GM19455 (cell line): ENCODE data around the gene RANBP2.

Source experiments
- ATAC-seq: cut with Tn5 transposase; IDR thresholded peaks from one replicate; pipeline ENCODE4 v1.9.1; 2021; ENCODE audit not compliant: unreplicated experiment

The RANBP2 gene

DNA sequence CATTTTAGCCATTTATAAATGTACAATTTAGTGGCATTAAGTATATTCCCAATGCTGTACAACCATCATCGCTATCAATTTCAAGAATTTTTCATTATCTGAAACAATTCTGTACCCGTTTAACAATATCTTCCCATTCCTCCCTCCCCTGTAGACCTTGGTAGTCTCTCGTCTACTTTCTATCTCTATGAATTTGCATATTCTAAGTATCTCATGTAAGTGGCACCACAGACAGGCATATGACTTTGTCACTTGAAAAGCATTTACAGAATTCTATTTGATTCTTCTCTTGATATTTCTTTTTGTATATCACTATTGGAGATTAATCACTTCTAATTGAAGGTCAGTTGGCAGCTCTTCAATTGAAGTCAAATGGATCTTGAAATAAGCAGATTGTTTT lies 115.3 kb downstream of the RANBP2 start:
- ATAC-seq, result no peak

DNA sequence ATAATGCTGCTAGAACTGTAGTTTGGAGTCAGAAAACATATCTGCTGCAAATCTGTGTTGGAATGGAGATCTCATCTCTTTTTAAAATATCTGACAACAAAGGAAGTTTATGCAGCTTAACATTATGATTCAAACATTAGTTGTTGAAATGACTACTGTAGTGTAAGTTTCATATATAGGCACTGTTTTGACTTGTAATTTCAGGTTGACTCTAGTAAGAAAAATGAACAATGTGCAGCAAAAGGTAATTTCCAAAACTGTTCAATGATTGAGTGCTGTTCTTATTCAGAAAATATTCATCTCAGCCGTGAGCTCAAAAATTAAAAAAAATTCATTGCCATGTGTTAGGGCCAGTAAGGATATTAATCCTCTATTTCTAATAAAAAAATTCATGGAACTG lies 115.8 kb downstream of the RANBP2 start:
- no peak for ATAC-seq
